GM12878 (cell line): ENCODE data around the gene SORBS2. TPM values are rescaled to one million over a fixed set of nuclear protein-coding genes. Genes with fewer than 3 reads are reported as not detected.

Experiments used
- ATAC-seq: fragments of 200-7000 bp; cut with Tn5 transposase; 3 replicates; pipeline ENCODE4 v1.9.1; 2020; ENCODE audit warnings: mild to moderate bottlenecking, moderate library complexity
- BruUV-seq: library from RNA; stranded (reverse); fragments of 400-500 nt; replicated peaks from 2 replicates; lab custom pipeline; 2021; lab: Mats Ljungman, UMichigan
- CTCF ChIA-PET: fragments of 300-600 bp; sonication (Branson Sonifier 250); formaldehyde crosslinking; extraction: SDS; loops from one replicate; lab custom pipeline; 2021; ENCODE audit warnings: inconsistent platforms; lab: Yijun Ruan, JAX
- POLR2A ChIA-PET: fragments of 350-600 bp; formaldehyde crosslinking; extraction: SDS; loops from one replicate; lab custom pipeline; 2021; ENCODE audit warnings: inconsistent platforms; lab: Charles Lee
- RAD21 ChIA-PET: fragments of 300-600 bp; sonication (Branson Sonifier 250); formaldehyde crosslinking; loops from one replicate; lab custom pipeline; 2023; ENCODE audit warnings: antibody characterized with exemption; ENCODE audit not compliant: unreplicated experiment; lab: Charles Lee
- SMC1A ChIA-PET: fragments of 300-600 bp; sonication (Branson Sonifier 250); formaldehyde crosslinking; loops from one replicate; lab custom pipeline; 2023; ENCODE audit not compliant: unreplicated experiment, uncharacterized antibody; lab: Charles Lee
- DNase-seq: peaks from one replicate; pipeline ENCODE4 v3.0.0-alpha.2; 2011; ENCODE audit warnings: low read depth, low spot score
- FAIRE-seq: peaks from 3 replicates; lab custom pipeline; 2011; peaks lifted over from hg19 to GRCh38; lab: Jason Lieb, UNC
- H2AFZ ChIP-seq: 2 replicates; pipeline ENCODE4 v1.6.0; 2011; ENCODE audit warnings: low read depth, low read length, control low read depth; ENCODE audit not compliant: control insufficient read depth
- H3K27ac ChIP-seq: 2 replicates; pipeline ENCODE4 v1.5.1; 2011; ENCODE audit warnings: control low read depth; ENCODE audit not compliant: control insufficient read depth, insufficient read depth
- H3K27me3 ChIP-seq, 2 experiments: replicated peaks in 1 of 2; 2 replicates each; pipeline versions ENCODE4 v1.6.0 to v1.6.1; 2011; ENCODE audit warnings: low read length in 1 of 2; ENCODE audit not compliant: control insufficient read depth in 2 of 2, insufficient read depth in 2 of 2
- H3K36me3 ChIP-seq, 2 experiments: 2 replicates each; pipeline ENCODE4 v1.5.1; 2011; ENCODE audit warnings: low read length in 1 of 2; ENCODE audit not compliant: control insufficient read depth in 2 of 2, insufficient read depth in 2 of 2
- H3K4me1 ChIP-seq: 2 replicates; pipeline ENCODE4 v1.6.1; 2011; ENCODE audit warnings: mild to moderate bottlenecking, low read length, moderate library complexity, mixed read lengths; ENCODE audit not compliant: control insufficient read depth, insufficient read depth
- H3K4me2 ChIP-seq: 2 replicates; pipeline ENCODE4 v1.6.0; 2011; ENCODE audit warnings: control low read depth; ENCODE audit not compliant: control insufficient read depth, insufficient read depth
- H3K4me3 ChIP-seq: fragments of 200-600 bp; sonication (generic); 2 replicates; pipeline ENCODE4 v1.5.1; 2016
- H3K79me2 ChIP-seq: 2 replicates; pipeline ENCODE4 v1.6.0; 2011; ENCODE audit warnings: low read length; ENCODE audit not compliant: control insufficient read depth, insufficient read depth
- H3K9ac ChIP-seq: 2 replicates; pipeline ENCODE4 v1.8.0; 2011; ENCODE audit warnings: low read length, control low read depth, mixed read lengths; ENCODE audit not compliant: control insufficient read depth, insufficient read depth
- H3K9me3 ChIP-seq: replicated peaks from 3 replicates; pipeline ENCODE4 v1.5.1; 2011; ENCODE audit warnings: mild to moderate bottlenecking, low read length; ENCODE audit not compliant: control insufficient read depth, insufficient read depth
- H4K20me1 ChIP-seq: 2 replicates; pipeline ENCODE4 v1.6.0; 2011; ENCODE audit not compliant: control insufficient read depth, insufficient read depth
- CBX5 ChIP-seq: sonication (generic); IDR thresholded peaks from 2 replicates; pipeline ENCODE4 v1.6.1; 2016; ENCODE audit warnings: low read depth, moderate library complexity, mild to moderate bottlenecking, inconsistent platforms
- CTCF ChIP-seq, 3 experiments: IDR thresholded peaks in 2 of 3; conservative IDR thresholded peaks in 1 of 3; 2 replicates each; pipeline ENCODE4 v1.5.1; 2011; ENCODE audit warnings: low read depth in 3 of 3, low read length in 3 of 3, mild to moderate bottlenecking in 3 of 3, control low read depth in 2 of 3, moderate library complexity in 2 of 3, inconsistent platforms in 1 of 3, mixed read lengths in 1 of 3; ENCODE audit not compliant: control insufficient read depth in 2 of 3, insufficient read depth in 1 of 3; ENCODE audit errors: extremely low read depth in 1 of 3
- IKZF1 ChIP-seq: fragments of 450-650 bp; conservative IDR thresholded peaks from 2 replicates; pipeline ENCODE4 v1.6.1; 2017; ENCODE audit warnings: antibody characterized with exemption, mild to moderate bottlenecking
- LARP7 ChIP-seq: fragments of 450-650 bp; IDR thresholded peaks from 2 replicates; pipeline ENCODE4 v1.6.1; 2017; ENCODE audit warnings: mild to moderate bottlenecking
- MLLT1 ChIP-seq: fragments of 450-650 bp; IDR thresholded peaks from 2 replicates; pipeline ENCODE4 v1.6.1; 2016; ENCODE audit warnings: mild to moderate bottlenecking
- NFYB ChIP-seq: IDR thresholded peaks from 2 replicates; pipeline ENCODE4 v1.6.1; 2011; ENCODE audit warnings: low read depth, mild to moderate bottlenecking, low read length, improper control_type of control experiment, moderate library complexity; ENCODE audit not compliant: insufficient read depth
- POLR2AphosphoS2 ChIP-seq: IDR thresholded peaks from 2 replicates; pipeline ENCODE4 v1.6.1; 2011; ENCODE audit warnings: low read depth, mild to moderate bottlenecking, low read length, improper control_type of control experiment, moderate library complexity
- POU2F2 ChIP-seq: IDR thresholded peaks from 3 replicates; pipeline ENCODE4 v1.6.1; 2011; ENCODE audit warnings: low read depth, mild to moderate bottlenecking, low read length, borderline replicate concordance
- SIN3A ChIP-seq: IDR thresholded peaks from 2 replicates; pipeline ENCODE4 v1.6.1; 2012; ENCODE audit warnings: low read depth, low read length, improper control_type of control experiment
- SIX5 ChIP-seq: IDR thresholded peaks from 2 replicates; pipeline ENCODE4 v1.6.1; 2011; ENCODE audit warnings: mild to moderate bottlenecking, low read depth, low read length, moderate library complexity; ENCODE audit not compliant: severe bottlenecking
- STAT1 ChIP-seq: fragments of 450-650 bp; conservative IDR thresholded peaks from 2 replicates; pipeline ENCODE4 v1.6.1; 2014; ENCODE audit warnings: antibody characterized with exemption, mild to moderate bottlenecking
- WGBS: methylation state at CpG from one replicate; pipeline ENCODE4 v1.1.6; 2016; ENCODE audit warnings: low lambda C conversion rate; ENCODE audit not compliant: insufficient replicate concordance, insufficient coverage; ENCODE audit errors: missing lambda C conversion rate; 5-methylcytosine and 5-hydroxymethylcytosine counted together
- in situ Hi-C: fragments of 300-500 bp; cut with MboI; formaldehyde crosslinking; loops from 9 replicates; pipeline ENCODE4 v1.14.3; 2018; ENCODE audit warnings: mixed read lengths
- intact Hi-C: fragments of 100-400 bp; cut with micrococcal nuclease; formaldehyde crosslinking; loops from one replicate; pipeline ENCODE4 v1.14.2; 2022; ENCODE audit not compliant: unreplicated experiment
- polyA plus RNA-seq, 11 experiments: library from polyadenylated mRNA; depleted of rRNA in 4 of 11; unstranded in 6 of 11; stranded (reverse) in 5 of 11; fragments of >200 nt; fragmentation: Nextera tagmentation in 4 of 11; fragmentation: Illumina TruSeq in 1 of 11; extraction: Ambion mirVana in 4 of 11; extraction: Trizol in 1 of 11; gene quantifications; 1 replicate in 1 of 11; 2 replicates in 10 of 11; pipeline versions ENCODE4 v1.2.1 to v1.2.3, GENCODE V29; 2011 to 2016; ENCODE audit warnings: inconsistent platforms in 2 of 11, missing spikeins in 2 of 11, low read depth in 1 of 11
- total RNA-seq, 4 experiments: library from RNA; depleted of rRNA in 3 of 4; stranded (reverse); fragments of >200 nt in 3 of 4; fragmentation: Illumina TruSeq in 1 of 4; extraction: Trizol in 1 of 4; gene quantifications; 2 replicates each; pipeline versions ENCODE4 v1.2.1 to v1.2.3, GENCODE V29; 2013 to 2021

Gene SORBS2
- total and polyA plus RNA-seq, 10 of the 15 experiments (the other 5 are each of a cell fraction or from before 2014, with no cell fraction given): 0.06 to 3.0 (median 0.79) TPM

GRCh38 chr4:185602397-185602796 lies 209.6 kb downstream of the SORBS2 start:
- no TSS peak for BruUV-seq
- ChIA-PET SMC1A (no interaction called here), CTCF (interaction anchor here (1.4 kb wide), 1 partner anchor 129 kb away, joined by 3 read pairs; no protein-coding TSS in a partner anchor), POLR2A (no interaction called here), RAD21 (no interaction called here)
- H3K4me3 ChIP-seq: no peak overlapping the region
- H2AFZ ChIP-seq: no peak overlapping the region
- no peaks in the 10 kb centered on the region for H3K9me3 ChIP-seq
- no peak overlapping the region for H3K4me2 ChIP-seq
- no peak for ATAC-seq
- no peak overlapping the region for H3K27ac ChIP-seq
- H3K36me3 ChIP-seq: no peaks in the 10 kb centered on the region
- FAIRE-seq: no peak
- in situ Hi-C loops: no loop called here
- no peaks in the 10 kb centered on the region for H3K79me2 ChIP-seq
- WGBS: 62% methylated on average over 3 of the region's 3 CpGs
- DNase-seq: no peak
- no peaks in the 10 kb centered on the region for H4K20me1 ChIP-seq
- H3K9ac ChIP-seq: no peak overlapping the region
- intact Hi-C loops: no loop called here
- H3K4me1 ChIP-seq: no peaks in the 10 kb centered on the region
- TF ChIP-seq SIX5 (no peak), NFYB (no peak), LARP7 (no peak), STAT1 (no peak)
- H3K27me3 ChIP-seq: no peaks in the 10 kb centered on the region

GRCh38 chr4:185600801-185601434 lies 211.1 kb downstream of the SORBS2 start:
- ATAC-seq (no peak), FAIRE-seq (no peak), DNase-seq (no peak)
- WGBS: 71% methylated on average over 9 of the region's 9 CpGs
- no peaks in the 10 kb centered on the region for H4K20me1 ChIP-seq
- H3K79me2 ChIP-seq: no peaks in the 10 kb centered on the region
- SMC1A ChIA-PET: no interaction called here
- BruUV-seq: no TSS peak
- no peaks in the 10 kb centered on the region for H3K36me3 ChIP-seq
- H3K27ac ChIP-seq: no peak overlapping the region
- intact Hi-C loops (no loop called here), in situ Hi-C loops (no loop called here)
- no peaks in the 10 kb centered on the region for H3K9me3 ChIP-seq
- POLR2A ChIA-PET: no interaction called here
- H3K9ac ChIP-seq: no peak overlapping the region
- no peak overlapping the region for H3K4me3 ChIP-seq
- H2AFZ ChIP-seq: no peak overlapping the region
- RAD21 ChIA-PET: no interaction called here
- CTCF ChIA-PET: interaction anchor here (1.0 to 1.4 kb wide), 2 partner anchors 128 to 437 kb away, joined by 3 read pairs; no protein-coding TSS in a partner anchor
- no peak overlapping the region for H3K4me2 ChIP-seq
- no peaks in the 10 kb centered on the region for H3K4me1 ChIP-seq
- no peaks in the 10 kb centered on the region for H3K27me3 ChIP-seq
- TF ChIP-seq CBX5 (no peak), IKZF1 (no peak), POU2F2 (no peak), CTCF (IDR thresholded peaks at IDR 0.05 in 2 of 3, conservative IDR thresholded peaks at IDR 0.05 in 1 of 3; ENCODE audit: control insufficient read depth in 2 of 3, extremely low read depth in 1 of 3, insufficient read depth in 1 of 3, low read depth in 3 of 3, low read length in 3 of 3) (no peak), MLLT1 (no peak), POLR2AphosphoS2 (no peak), SIN3A (no peak)
